Activated CD8-positive, alpha-beta memory T cell treated with anti-CD3 and anti-CD28 coated beads, Interleukin-2, amount 50 U/mL, for 1 hour (primary cell): ENCODE results near the gene VAMP7.
"Not testable (repeated sequence)": the region's sequence is repeated elsewhere in the genome, so short reads cannot be mapped to it uniquely, and the experiment has no call there.

Experiments
- DNase-seq: peaks from one replicate; pipeline ENCODE4 v3.0.0-alpha.2; 2020; ENCODE audit errors: extremely low read depth

Gene VAMP7

DNA sequence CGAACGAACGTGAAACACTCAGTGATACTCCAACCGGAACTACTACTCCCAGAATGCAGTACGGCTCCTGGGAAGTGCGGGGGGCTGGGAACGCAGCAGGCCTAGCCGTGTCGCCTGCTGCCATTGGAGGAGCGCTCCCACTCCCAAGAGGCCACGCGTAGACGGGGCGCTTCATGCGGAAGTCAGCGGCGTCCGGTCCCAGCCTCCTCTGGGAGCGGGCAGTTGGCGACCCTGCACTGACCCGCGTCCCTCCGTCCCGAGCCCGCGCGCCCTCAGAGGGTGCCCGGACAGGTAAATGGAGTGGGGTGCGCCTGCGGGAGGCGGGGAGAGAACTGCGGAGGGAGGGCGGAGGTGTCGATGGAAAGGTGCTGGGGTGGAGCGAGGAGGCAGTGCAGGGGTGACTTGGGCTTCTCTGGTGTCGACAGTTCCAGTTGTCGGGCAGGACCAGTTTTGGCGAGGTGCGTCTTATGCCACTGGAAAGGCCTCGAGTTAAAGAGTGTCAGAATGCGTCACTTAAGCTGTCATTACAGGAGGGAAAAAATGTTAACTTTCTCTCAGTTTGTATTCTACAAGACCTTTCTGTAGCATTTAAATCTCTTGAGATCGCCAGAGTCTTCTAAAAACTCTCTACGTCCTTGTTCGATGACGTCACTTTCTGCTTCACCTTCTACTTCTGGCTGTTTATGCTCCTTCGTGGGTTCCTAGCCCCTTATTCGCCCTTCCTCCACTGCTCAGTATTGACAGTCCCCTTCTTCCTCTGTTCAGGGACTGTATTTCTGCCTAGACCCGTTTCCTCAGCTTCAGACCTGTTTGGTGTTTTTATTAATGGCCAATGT, at the start of gene VAMP7:
TSS of gene VAMP7 (plus strand) at position 188 of the 836 bp plus-strand sequence. CDS start 8,122 bp downstream, outside the sequence.
- peak; percentile 36 for DNase-seq

DNA sequence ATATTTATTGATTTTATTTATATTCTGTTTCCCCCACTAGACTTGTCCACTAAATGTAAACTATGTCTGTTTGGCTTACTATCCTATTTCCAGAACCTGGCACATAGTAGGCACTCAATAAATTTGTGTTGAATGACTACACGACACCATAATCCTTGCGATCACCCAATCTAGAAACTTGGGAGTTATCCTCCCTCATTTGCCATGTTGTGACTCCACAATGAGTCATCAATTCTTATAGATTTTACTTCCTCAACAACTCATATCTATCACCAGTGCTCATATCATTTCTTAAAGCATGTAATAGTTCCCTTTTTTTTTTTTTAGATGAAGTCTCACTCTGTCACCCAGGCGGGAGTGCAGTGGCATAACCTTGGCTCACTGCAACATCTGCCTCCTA, 39.9 kb upstream of the VAMP7 start:
- no peak for DNase-seq

DNA sequence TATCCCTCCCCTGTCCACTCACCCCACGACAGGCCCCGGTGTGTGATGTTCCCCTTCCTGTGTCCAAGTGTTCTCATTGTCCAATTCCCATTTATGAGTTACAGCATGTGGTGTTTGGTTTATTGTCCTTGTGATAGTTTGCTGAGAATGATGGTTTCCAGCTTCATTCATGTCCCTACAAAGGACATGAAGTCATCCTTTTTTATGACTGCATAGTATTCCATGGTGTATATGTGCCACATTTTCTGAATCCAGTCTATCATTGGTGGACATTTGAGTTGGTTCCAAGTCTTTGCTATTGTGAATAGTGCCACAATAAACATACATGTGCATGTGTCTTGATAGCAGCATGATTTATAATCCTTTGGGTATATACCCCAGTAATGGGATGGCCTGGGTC, 29.4 kb upstream of the VAMP7 start:
- not testable (repeated sequence) for DNase-seq

DNA sequence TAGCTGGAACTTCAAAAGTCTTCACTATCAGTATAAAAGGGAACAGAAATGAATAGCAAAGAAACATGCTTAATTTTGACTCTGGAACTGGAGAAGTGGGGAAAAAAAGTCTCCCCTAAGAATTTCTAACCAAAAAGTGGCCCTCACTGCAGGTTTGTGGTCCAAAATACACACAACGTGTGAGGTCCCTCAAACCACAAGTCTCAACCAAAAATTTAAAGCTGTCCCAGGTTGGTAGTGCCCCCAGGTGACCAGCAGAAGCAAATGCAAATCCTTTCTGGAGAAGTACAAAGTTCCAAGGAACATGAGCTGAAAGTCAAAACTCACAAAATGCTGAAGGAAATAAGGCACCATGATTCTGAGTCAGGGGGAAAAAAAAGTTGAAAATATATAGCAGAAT, 23.6 kb upstream of the VAMP7 start:
- DNase-seq, result no peak

GRCh38 chrX:155864655-155865054, 16.5 kb upstream of the VAMP7 start:
- DNase-seq, result no peak

- DNase-seq, result no peak
Measured at GRCh38 chrX:155865193-155865592, 16.0 kb upstream of the VAMP7 start.

DNA sequence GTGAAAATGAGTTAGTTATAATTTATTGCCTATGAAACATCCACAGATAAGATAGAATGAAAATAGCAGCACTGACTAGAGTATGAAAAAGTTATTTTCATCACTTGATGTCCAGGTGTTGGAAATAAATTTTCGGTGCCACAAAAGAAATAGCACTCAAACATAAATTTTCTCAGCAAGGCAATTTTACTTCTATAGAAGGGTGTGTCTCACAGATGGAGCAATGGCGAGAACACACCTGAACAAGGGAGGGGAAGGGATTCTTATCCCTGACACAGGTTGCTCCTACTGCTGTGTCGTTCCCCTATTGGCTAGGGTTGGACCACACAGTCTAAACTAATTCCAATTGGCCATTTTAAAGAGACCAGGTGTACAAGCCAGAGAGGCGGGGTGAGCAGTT, 13.3 kb upstream of the VAMP7 start:
- no peak for DNase-seq

- no peak for DNase-seq
Measured at GRCh38 chrX:155870958-155871357, 10.2 kb upstream of the VAMP7 start.

- no peak for DNase-seq
Measured at GRCh38 chrX:155871934-155872333, 9.2 kb upstream of the VAMP7 start.

- no peak for DNase-seq
Measured at GRCh38 chrX:155873188-155873587, 8.0 kb upstream of the VAMP7 start.

- DNase-seq, result no peak
Measured at GRCh38 chrX:155874571-155875244, 6.4 kb upstream of the VAMP7 start.

DNA sequence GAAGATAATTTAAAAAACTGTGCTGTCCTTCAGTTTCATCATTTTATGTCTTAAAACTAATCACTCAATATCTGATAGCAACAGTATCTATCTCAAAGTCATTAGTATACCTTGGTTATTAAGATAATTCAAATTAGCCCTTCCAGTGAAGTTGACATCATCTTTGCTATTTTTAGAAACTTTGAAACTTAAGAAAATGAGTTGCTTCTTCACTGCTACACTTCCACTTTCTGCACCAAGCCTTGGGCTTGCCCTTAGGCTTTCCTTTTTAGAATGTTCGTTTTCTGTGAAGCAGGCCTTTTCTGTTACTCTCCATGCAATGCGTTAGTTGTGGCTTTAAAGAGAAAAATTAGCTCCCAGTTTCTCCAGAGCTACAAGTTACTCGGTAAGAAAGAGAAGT, 4.4 kb upstream of the VAMP7 start:
- no peak for DNase-seq

DNA sequence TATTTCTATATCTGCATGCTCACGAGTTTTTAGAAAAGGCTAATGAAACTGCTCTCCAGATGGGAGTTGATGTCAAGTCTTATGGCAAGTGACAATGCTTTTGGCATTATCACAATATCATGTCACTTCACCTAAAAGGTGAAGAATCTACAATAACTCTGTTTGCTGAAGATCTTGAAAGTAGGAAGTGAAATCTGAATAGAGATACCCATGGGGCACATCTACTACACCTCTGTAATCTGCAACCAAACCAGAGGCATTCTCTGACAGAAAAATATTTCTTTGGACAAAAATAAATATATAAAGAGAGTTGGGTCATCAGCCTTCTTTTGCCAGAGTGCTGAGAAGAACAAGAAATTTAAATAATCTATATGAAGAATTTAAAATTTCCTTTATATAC, 3.9 kb upstream of the VAMP7 start:
- DNase-seq, result no peak

DNA sequence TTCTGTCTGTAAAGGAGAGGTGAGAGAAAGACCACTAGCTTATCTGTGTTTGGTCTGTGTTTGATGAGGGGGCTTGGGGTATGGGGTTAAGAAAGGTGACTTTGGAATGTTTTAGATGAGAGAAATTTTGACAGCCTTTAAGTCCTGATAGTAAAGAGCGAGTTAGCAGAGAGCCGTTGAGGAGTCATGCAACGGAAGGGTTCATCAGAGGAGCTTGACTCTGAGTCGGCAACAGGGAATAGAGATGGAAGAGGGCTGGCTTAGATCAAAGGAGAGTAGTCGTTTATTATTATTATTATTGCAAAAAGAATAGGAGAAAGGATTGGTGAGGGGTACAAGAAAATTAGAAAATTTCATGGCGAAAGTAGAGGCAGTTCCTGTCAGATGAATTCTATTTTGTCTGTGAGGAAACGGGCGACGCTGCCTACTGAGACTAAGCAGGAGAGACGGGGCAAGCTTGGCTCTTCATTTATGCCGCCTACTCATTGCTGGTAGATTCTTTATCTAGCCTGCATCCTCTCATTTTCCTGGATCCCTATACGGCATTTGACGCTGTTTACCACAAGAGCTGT, 473 bp upstream of the VAMP7 start:
- DNase-seq, result no peak

DNA sequence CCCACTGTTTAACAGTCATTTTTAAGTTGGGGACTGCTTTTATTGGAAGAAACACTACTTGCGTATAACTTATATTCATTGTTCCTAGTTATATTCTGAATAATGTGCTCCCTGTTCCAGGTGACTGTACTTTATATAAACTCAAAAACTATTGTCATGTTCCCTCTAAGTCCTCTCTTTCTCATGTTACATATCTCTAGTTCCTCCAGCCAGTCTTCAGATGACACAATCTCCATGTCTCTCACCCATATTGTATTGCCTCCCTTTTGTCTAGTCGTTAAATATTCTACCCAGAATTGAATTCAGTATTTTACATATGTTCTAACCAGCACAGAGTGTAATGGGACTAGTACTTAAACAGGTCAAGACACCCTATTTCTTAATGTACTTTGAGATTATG, 5.3 kb downstream of the VAMP7 start:
- DNase-seq, result no peak

GRCh38 chrX:155888139-155888538, 7.0 kb downstream of the VAMP7 start:
- no peak for DNase-seq

DNA sequence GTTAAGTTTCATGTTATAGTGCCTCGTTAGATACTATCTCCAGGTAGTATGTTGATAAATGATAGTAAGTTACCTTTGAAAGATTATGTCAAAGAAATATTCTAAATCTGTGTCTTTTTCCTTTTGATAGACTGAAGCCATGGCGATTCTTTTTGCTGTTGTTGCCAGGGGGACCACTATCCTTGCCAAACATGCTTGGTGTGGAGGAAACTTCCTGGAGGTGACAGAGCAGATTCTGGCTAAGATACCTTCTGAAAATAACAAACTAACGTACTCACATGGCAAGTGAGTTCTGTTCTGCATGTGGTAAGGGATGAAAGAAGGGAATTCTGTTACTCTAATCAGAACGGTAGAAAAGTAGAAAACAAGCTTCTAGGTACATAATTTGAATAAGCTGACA, 8.2 kb downstream of the VAMP7 start:
- DNase-seq, result no peak

DNA sequence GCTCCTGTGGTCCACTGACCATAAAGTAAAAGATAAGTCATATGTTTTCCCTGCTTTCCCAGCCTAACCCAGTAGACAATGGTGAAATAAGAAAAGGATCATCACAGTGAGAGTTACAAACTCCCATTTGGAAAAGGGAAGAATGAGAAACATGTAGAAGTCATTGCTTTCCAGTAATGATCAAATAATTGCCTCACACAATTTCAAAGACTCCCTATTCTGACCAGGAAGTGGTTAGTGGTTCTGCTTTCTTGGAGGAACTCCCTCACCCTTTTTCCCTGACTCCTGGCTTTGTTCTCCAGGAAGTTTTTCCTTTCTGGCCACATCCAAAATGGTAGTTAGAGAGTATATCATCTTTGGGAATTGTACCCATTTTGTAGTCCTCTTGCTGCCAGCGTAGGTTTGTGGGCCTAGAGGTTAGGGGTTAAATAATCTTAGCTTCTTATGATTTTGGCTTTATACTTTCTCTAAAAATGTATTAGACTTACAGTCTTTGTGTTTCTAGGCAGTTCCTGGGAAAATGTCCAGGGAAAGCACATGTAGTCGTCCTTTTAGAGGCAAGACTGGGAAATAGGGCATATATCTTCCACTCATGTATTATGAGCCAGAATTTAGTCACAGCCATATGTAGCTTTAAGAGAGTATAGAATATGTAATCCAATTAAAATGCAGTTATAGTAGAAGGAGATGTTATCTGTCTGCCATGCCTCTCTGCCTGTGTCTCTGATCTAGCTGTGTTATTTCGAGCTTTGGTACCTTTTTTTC, 10.5 kb downstream of the VAMP7 start:
- no peak for DNase-seq

- no peak for DNase-seq
Measured at GRCh38 chrX:155893521-155893920, 12.4 kb downstream of the VAMP7 start.

- DNase-seq, result no peak
Measured at GRCh38 chrX:155896512-155896911, 15.4 kb downstream of the VAMP7 start.

GRCh38 chrX:155899366-155899765, 18.2 kb downstream of the VAMP7 start:
- DNase-seq, result no peak

DNA sequence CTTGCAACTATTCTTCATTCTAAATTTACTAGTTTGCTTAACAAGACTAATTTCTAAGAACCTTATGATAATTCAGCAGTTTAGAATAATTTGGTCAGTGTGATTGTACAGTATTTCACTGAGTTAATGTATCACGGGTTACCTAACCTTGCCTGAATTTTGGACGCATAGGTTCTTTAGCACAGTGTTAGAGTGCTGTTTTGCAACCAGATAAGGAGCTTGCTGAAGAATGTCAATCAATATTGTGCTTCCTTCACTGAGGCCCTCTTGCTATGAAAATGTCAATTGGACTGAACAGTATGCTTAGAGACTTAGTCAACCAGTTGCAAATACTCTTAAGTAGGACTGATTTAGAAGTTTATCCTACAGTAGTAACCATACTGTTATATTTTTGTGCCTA, 19.6 kb downstream of the VAMP7 start:
- DNase-seq, result no peak
